Amniotic epithelial cell (primary cell): ENCODE data around the gene GRID1.

Experiments
- DNase-seq: peaks from one replicate; pipeline ENCODE4 v3.0.0-alpha.2; 2010; ENCODE audit warnings: low read depth

GRID1 gene

GRCh38 chr10:86292462-86293395, 73.9 kb downstream of the GRID1 start:
- no peak for DNase-seq

GRCh38 chr10:86291616-86292340, 74.8 kb downstream of the GRID1 start:
- DNase-seq = no peak

- DNase-seq = no peak
Measured at GRCh38 chr10:86290933-86291615, 75.5 kb downstream of the GRID1 start.

GRCh38 chr10:86289577-86289868, 77.1 kb downstream of the GRID1 start:
- no peak for DNase-seq

- DNase-seq = no peak
Measured at GRCh38 chr10:86288695-86289576, 77.7 kb downstream of the GRID1 start.

- DNase-seq = no peak
Measured at GRCh38 chr10:86287966-86288579, 78.5 kb downstream of the GRID1 start.

- no peak for DNase-seq
Measured at GRCh38 chr10:86287110-86287793, 79.3 kb downstream of the GRID1 start.

GRCh38 chr10:86286236-86287109, 80.1 kb downstream of the GRID1 start:
- DNase-seq = no peak

GRCh38 chr10:86285136-86285790, 81.3 kb downstream of the GRID1 start:
- no peak for DNase-seq

- DNase-seq = no peak
Measured at GRCh38 chr10:86284355-86285105, 82.1 kb downstream of the GRID1 start.

- DNase-seq = no peak
Measured at GRCh38 chr10:86283466-86284287, 82.9 kb downstream of the GRID1 start.

GRCh38 chr10:86282664-86283465, 83.7 kb downstream of the GRID1 start:
- no peak for DNase-seq

GRCh38 chr10:86281396-86281795, 85.2 kb downstream of the GRID1 start:
- DNase-seq = no peak

GRCh38 chr10:86269332-86269731, 97.3 kb downstream of the GRID1 start:
- no peak for DNase-seq

GRCh38 chr10:86267286-86268195, 99.1 kb downstream of the GRID1 start:
- no peak for DNase-seq
